H9 (cell line): ENCODE measurements around the gene LRP5. TPM values are rescaled to one million over a fixed set of nuclear protein-coding genes. Genes with fewer than 3 reads are reported as not detected.

Experiments
- DNase-seq: peaks from one replicate; pipeline ENCODE4 v3.0.0-alpha.2; 2017
- H2AFZ ChIP-seq: one replicate; pipeline ENCODE4 v1.6.1; 2013; ENCODE audit warnings: mild to moderate bottlenecking, low read length, control low read depth, moderate library complexity
- H2AK5ac ChIP-seq: 2 replicates; pipeline ENCODE4 v1.6.1; 2013; ENCODE audit warnings: low read length, control low read depth, mixed read lengths; ENCODE audit not compliant: insufficient read length
- H2BK120ac ChIP-seq: one replicate; pipeline ENCODE4 v1.6.1; 2013; ENCODE audit warnings: low read depth, mild to moderate bottlenecking, low read length, control low read depth, inconsistent platforms; ENCODE audit not compliant: poor library complexity, severe bottlenecking
- H2BK12ac ChIP-seq: 2 replicates; pipeline ENCODE4 v1.6.1; 2013; ENCODE audit warnings: low read length, control low read depth, mixed read lengths, low read depth; ENCODE audit not compliant: insufficient read length
- H2BK15ac ChIP-seq: 2 replicates; pipeline ENCODE4 v1.6.1; 2013; ENCODE audit warnings: low read depth, low read length, control low read depth
- H2BK20ac ChIP-seq: one replicate; pipeline ENCODE4 v1.6.1; 2013; ENCODE audit warnings: low read depth, mild to moderate bottlenecking, low read length, control low read depth, inconsistent platforms; ENCODE audit not compliant: poor library complexity, severe bottlenecking
- H2BK5ac ChIP-seq: 2 replicates; pipeline ENCODE4 v1.6.1; 2013; ENCODE audit warnings: low read length, control low read depth, mixed read lengths; ENCODE audit not compliant: insufficient read length
- H3K14ac ChIP-seq: 2 replicates; pipeline ENCODE4 v1.6.1; 2013; ENCODE audit warnings: low read length, control low read depth; ENCODE audit not compliant: insufficient read depth
- H3K18ac ChIP-seq: 2 replicates; pipeline ENCODE4 v1.6.1; 2013; ENCODE audit warnings: low read depth, mild to moderate bottlenecking, mixed read lengths, low read length, control low read depth; ENCODE audit not compliant: insufficient read length
- H3K23ac ChIP-seq: 2 replicates; pipeline ENCODE4 v1.6.1; 2013; ENCODE audit warnings: low read length, control low read depth, mixed read lengths, low read depth; ENCODE audit not compliant: insufficient read length
- H3K23me2 ChIP-seq: 2 replicates; pipeline ENCODE4 v1.6.1; 2013; ENCODE audit warnings: low read depth, mild to moderate bottlenecking, mixed read lengths, low read length, control low read depth; ENCODE audit not compliant: insufficient read length, poor library complexity, severe bottlenecking
- H3K27ac ChIP-seq: 2 replicates; pipeline ENCODE4 v1.5.1; 2013; ENCODE audit warnings: low read length, control low read depth, mixed read lengths, low read depth; ENCODE audit not compliant: insufficient read length
- H3K27me3 ChIP-seq: 2 replicates; pipeline ENCODE4 v1.6.1; 2013; ENCODE audit warnings: low read length, control low read depth, inconsistent platforms; ENCODE audit not compliant: insufficient read depth
- H3K4ac ChIP-seq: 2 replicates; pipeline ENCODE4 v1.6.1; 2013; ENCODE audit warnings: low read depth, mild to moderate bottlenecking, control low read depth, inconsistent platforms, low read length, moderate library complexity
- H3K4me1 ChIP-seq: 2 replicates; pipeline ENCODE4 v1.6.1; 2013; ENCODE audit warnings: low read length, control low read depth, inconsistent platforms; ENCODE audit not compliant: insufficient read depth
- H3K4me2 ChIP-seq: 2 replicates; pipeline ENCODE4 v1.6.1; 2013; ENCODE audit warnings: low read length, control low read depth, mixed read lengths; ENCODE audit not compliant: insufficient read length, insufficient read depth
- H3K56ac ChIP-seq: 2 replicates; pipeline ENCODE4 v1.6.1; 2013; ENCODE audit warnings: low read depth, mild to moderate bottlenecking, mixed read lengths, low read length, control low read depth; ENCODE audit not compliant: insufficient read length
- H3K79me1 ChIP-seq: 2 replicates; pipeline ENCODE4 v1.6.1; 2013; ENCODE audit warnings: low read depth, mild to moderate bottlenecking, moderate library complexity, low read length, control low read depth, inconsistent platforms; ENCODE audit not compliant: insufficient read depth, poor library complexity, severe bottlenecking
- H3K79me2 ChIP-seq: 2 replicates; pipeline ENCODE4 v1.6.1; 2013; ENCODE audit warnings: low read length, control low read depth, inconsistent platforms; ENCODE audit not compliant: insufficient read depth
- H3K9ac ChIP-seq: 2 replicates; pipeline ENCODE4 v1.6.1; 2013; ENCODE audit warnings: low read length, control low read depth, mixed read lengths; ENCODE audit not compliant: insufficient read length; ENCODE audit errors: extremely low read depth
- H3K9me3 ChIP-seq: one replicate; pipeline ENCODE4 v1.6.1; 2013; ENCODE audit warnings: low read depth, low read length, inconsistent platforms; ENCODE audit not compliant: control insufficient read depth
- H3T11ph ChIP-seq: one replicate; pipeline ENCODE4 v1.6.1; 2013; ENCODE audit warnings: mild to moderate bottlenecking, low read length, control low read depth, inconsistent platforms
- H4K20me1 ChIP-seq: one replicate; pipeline ENCODE4 v1.6.1; 2013; ENCODE audit not compliant: control insufficient read depth, insufficient read length, insufficient read depth
- H4K5ac ChIP-seq: 2 replicates; pipeline ENCODE4 v1.6.1; 2013; ENCODE audit warnings: low read depth, mild to moderate bottlenecking, mixed read lengths, low read length, control low read depth; ENCODE audit not compliant: insufficient read length
- H4K8ac ChIP-seq: replicated peaks from 2 replicates; pipeline ENCODE4 v1.6.1; 2013; ENCODE audit warnings: low read length, control low read depth, mixed read lengths, low read depth; ENCODE audit not compliant: insufficient read length
- H4K91ac ChIP-seq: 2 replicates; pipeline ENCODE4 v1.6.1; 2013; ENCODE audit warnings: low read depth, mild to moderate bottlenecking, moderate library complexity, mixed read lengths, low read length, control low read depth; ENCODE audit not compliant: insufficient read length
- H3K27ac Mint-ChIP-seq, 3 experiments: 2 replicates in 2 of 3; 3 replicates in 1 of 3; pipeline ENCODE4 v1.8.0; 2020 to 2021; ENCODE audit warnings: mixed read lengths in 3 of 3, mild to moderate bottlenecking in 1 of 3, moderate library complexity in 1 of 3
- H3K27me3 Mint-ChIP-seq: 2 replicates; pipeline ENCODE4 v1.8.0; 2021; ENCODE audit warnings: low read depth, mild to moderate bottlenecking, moderate library complexity, mixed read lengths
- H3K36me3 Mint-ChIP-seq, 3 experiments: 2 replicates in 2 of 3; 3 replicates in 1 of 3; pipeline ENCODE4 v1.8.0; 2020 to 2021; ENCODE audit warnings: low read depth in 3 of 3, mixed read lengths in 3 of 3; ENCODE audit not compliant: insufficient read depth in 1 of 3
- H3K4me1 Mint-ChIP-seq, 2 experiments: 2 replicates each; pipeline ENCODE4 v1.8.0; 2020; ENCODE audit warnings: mixed read lengths in 2 of 2
- H3K4me3 Mint-ChIP-seq, 2 experiments: 2 replicates in 1 of 2; 3 replicates in 1 of 2; pipeline ENCODE4 v1.8.0; 2020 to 2021; ENCODE audit warnings: mild to moderate bottlenecking in 2 of 2, mixed read lengths in 2 of 2, moderate library complexity in 1 of 2
- H3K9me3 Mint-ChIP-seq, 2 experiments: 2 replicates in 1 of 2; 3 replicates in 1 of 2; pipeline ENCODE4 v1.8.0; 2020; ENCODE audit warnings: mild to moderate bottlenecking in 2 of 2, mixed read lengths in 2 of 2, moderate library complexity in 1 of 2
- WGBS: extraction: QIAGEN DNeasy Blood & Tissue Kit; methylation state at CpG from one replicate; pipeline ENCODE4 v1.1.7; 2013; ENCODE audit warnings: missing lambda C conversion rate, low lambda C conversion rate, mixed read lengths; ENCODE audit not compliant: insufficient read length; ENCODE audit errors: extremely low coverage; 5-methylcytosine and 5-hydroxymethylcytosine counted together
- total RNA-seq: library from RNA; stranded (reverse); gene quantifications from 2 replicates; pipeline ENCODE4 v1.2.1, GENCODE V29; 2021
- TF ChIP-seq, protein P1 (sequence below): fragments of 200-600 bp; sonication (generic); conservative IDR thresholded peaks from 3 replicates; pipeline ENCODE4 v1.8.0; 2021; ENCODE audit warnings: antibody characterized with exemption, mild to moderate bottlenecking

LRP5 gene
- total RNA-seq, 1 experiment from 2014 or later: 38.4 TPM

DNA sequence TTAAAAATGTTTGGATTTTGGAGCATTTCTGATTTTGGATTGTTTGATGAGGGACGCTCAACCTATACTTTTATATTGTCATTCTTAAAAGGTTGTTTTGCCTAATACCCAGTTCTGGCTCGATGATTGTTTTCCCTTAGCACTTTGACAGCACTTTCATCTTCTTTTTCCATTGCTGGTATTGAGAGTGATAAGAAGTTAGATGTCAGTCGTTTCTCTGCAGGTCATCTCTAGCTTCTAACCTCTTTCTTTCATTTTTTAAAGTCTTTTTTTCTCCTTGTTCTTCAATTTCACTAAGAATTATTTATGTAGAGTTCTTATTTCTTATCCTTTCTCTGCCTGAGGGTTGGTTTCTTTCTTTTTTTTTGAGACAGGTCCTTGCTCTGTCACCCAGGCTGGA lies 167.0 kb downstream of the LRP5 start:
- H3K23ac ChIP-seq: no peak overlapping the region
- no peak overlapping the region for H3K9ac ChIP-seq
- TF ChIP-seq, protein P1, sequence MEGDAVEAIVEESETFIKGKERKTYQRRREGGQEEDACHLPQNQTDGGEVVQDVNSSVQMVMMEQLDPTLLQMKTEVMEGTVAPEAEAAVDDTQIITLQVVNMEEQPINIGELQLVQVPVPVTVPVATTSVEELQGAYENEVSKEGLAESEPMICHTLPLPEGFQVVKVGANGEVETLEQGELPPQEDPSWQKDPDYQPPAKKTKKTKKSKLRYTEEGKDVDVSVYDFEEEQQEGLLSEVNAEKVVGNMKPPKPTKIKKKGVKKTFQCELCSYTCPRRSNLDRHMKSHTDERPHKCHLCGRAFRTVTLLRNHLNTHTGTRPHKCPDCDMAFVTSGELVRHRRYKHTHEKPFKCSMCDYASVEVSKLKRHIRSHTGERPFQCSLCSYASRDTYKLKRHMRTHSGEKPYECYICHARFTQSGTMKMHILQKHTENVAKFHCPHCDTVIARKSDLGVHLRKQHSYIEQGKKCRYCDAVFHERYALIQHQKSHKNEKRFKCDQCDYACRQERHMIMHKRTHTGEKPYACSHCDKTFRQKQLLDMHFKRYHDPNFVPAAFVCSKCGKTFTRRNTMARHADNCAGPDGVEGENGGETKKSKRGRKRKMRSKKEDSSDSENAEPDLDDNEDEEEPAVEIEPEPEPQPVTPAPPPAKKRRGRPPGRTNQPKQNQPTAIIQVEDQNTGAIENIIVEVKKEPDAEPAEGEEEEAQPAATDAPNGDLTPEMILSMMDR: no peak
- no peak overlapping the region for H3K56ac ChIP-seq
- H3K79me2 ChIP-seq: peaks cover 55% of the 10 kb centered on the region
- H2AFZ ChIP-seq: no peak overlapping the region
- no peak overlapping the region for H2AK5ac ChIP-seq
- H3K27me3 Mint-ChIP-seq: no peaks in the 10 kb centered on the region
- H3K79me1 ChIP-seq: peaks cover 4% of the 10 kb centered on the region
- no peak overlapping the region for H2BK5ac ChIP-seq
- no peaks in the 10 kb centered on the region for H3K23me2 ChIP-seq
- H3K4ac ChIP-seq: no peak overlapping the region
- H3K14ac ChIP-seq: no peak overlapping the region
- H2BK15ac ChIP-seq: no peak overlapping the region
- no peak overlapping the region for H3K27ac ChIP-seq
- H3K4me1 Mint-ChIP-seq: peaks cover 10 to 20% of the 10 kb centered on the region in 2 experiments
- no peaks in the 10 kb centered on the region for H3K9me3 ChIP-seq
- no peaks in the 10 kb centered on the region for H4K20me1 ChIP-seq
- no peak overlapping the region for H2BK120ac ChIP-seq
- WGBS: no CpG with 5 or more reads among the region's 3 CpGs
- H3K4me2 ChIP-seq: no peak overlapping the region
- H3K18ac ChIP-seq: no peak overlapping the region
- no peak overlapping the region for H3T11ph ChIP-seq
- H4K8ac ChIP-seq: no peak overlapping the region
- H3K9me3 Mint-ChIP-seq: peaks cover 13 to 21% of the 10 kb centered on the region in 2 experiments; a peak in 4 of 5 replicates
- H2BK12ac ChIP-seq: no peak overlapping the region
- H3K27ac Mint-ChIP-seq: no peak overlapping the region; a peak in 1 of 7 replicates
- no peak overlapping the region for H2BK20ac ChIP-seq
- no peak overlapping the region for H3K4me3 Mint-ChIP-seq
- DNase-seq: no peak
- no peaks in the 10 kb centered on the region for H3K27me3 ChIP-seq
- H4K5ac ChIP-seq: no peak overlapping the region
- H3K4me1 ChIP-seq: no peaks in the 10 kb centered on the region
- peaks cover 39 to 48% (median 46%) of the 10 kb centered on the region in 3 experiments for H3K36me3 Mint-ChIP-seq
- H4K91ac ChIP-seq: no peak overlapping the region
